ENCODE results near the gene ANKH.

Gene ANKH

GRCh38 chr5:14735944-14736343 lies 135.6 kb downstream of the ANKH start:
- no peak for DNase-seq (ENCODE audit: low spot score)

DNA sequence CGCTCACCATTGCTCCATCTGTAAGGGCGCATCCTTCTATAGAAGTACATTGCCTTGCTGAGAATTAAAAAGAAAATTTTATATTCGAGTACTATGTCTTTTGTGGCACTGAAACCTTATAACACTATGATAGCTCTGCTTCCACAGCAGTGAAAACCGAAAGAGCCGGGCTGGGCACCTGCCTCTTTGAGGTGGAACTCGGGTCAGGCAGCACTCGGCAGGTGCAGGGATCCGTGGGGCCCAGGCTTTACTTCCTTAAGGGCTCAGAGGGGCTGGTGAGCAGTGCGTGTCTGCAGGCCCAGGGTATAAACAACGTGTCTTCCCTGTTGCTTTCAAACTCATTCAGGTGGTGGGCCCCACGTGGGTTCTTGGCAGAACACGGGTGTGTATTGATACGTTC lies 137.2 kb downstream of the ANKH start:
- no peak for DNase-seq (ENCODE audit: low spot score)

DNA sequence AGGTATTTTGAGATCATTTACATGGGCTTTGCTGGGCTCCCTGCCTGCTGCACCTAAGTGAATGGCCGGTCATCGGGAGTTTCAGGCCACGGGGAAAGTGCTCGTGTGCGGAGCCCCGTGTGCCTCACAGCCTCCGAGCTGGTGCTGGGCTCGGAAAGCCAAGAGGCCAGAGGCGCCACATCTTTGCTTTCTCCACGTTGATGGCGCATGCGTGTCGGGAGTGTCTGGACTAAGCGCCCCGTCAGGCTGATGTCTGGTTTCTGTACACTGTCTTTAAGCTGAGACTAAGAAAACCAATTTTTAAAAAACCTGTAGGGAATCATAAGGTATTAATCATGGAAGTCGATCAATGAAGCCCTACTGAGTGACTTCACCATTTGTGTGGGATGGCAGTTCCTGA lies 137.9 kb downstream of the ANKH start:
- no peak for DNase-seq (ENCODE audit: low spot score)

- no peak for DNase-seq (ENCODE audit: low spot score)
These were observed 138.6 kb downstream of the ANKH start for GRCh38 chr5:14732991-14733390.

DNA sequence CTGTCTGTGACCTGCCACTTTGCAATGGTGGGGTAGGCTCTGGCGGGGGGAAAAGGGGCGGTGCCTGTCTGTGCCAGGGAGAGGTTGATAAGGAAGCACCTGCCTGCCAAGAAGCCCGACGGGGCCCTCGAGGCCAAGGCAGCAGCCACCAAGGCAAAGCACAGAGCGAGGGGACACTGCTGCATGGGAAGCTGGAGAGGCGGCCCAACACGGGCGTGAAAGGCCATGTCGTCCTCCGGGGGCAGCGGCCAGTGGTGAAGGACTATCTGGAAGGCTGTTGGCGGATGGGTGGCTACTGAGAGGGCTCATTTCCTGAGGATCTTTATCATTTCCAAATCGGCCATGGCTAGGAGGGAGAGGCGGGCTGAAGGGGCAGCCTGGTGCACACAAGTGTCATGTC lies 140.7 kb downstream of the ANKH start:
- no peak for DNase-seq (ENCODE audit: low spot score)

DNA sequence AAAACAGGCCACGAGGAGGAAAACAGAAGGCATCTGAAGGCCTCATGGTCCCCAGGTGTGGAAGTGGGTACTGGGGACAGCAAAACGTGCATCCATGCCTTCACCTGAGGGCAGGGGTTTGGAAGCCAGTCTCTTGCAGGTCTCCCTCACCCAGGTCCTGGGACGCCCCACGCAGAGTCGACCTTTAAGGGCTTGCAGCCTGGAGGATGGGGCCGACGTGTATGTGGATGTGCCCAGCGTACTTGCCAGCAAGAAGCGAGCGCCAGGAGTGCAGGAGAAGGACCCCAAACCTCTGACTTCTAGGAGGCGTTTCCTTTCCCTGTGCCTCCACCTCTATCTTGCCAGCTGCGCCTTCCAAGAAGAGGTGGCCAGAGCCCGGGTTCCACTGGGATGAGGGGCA lies 141.1 kb downstream of the ANKH start:
- DNase-seq (ENCODE audit: low spot score) = no peak

DNA sequence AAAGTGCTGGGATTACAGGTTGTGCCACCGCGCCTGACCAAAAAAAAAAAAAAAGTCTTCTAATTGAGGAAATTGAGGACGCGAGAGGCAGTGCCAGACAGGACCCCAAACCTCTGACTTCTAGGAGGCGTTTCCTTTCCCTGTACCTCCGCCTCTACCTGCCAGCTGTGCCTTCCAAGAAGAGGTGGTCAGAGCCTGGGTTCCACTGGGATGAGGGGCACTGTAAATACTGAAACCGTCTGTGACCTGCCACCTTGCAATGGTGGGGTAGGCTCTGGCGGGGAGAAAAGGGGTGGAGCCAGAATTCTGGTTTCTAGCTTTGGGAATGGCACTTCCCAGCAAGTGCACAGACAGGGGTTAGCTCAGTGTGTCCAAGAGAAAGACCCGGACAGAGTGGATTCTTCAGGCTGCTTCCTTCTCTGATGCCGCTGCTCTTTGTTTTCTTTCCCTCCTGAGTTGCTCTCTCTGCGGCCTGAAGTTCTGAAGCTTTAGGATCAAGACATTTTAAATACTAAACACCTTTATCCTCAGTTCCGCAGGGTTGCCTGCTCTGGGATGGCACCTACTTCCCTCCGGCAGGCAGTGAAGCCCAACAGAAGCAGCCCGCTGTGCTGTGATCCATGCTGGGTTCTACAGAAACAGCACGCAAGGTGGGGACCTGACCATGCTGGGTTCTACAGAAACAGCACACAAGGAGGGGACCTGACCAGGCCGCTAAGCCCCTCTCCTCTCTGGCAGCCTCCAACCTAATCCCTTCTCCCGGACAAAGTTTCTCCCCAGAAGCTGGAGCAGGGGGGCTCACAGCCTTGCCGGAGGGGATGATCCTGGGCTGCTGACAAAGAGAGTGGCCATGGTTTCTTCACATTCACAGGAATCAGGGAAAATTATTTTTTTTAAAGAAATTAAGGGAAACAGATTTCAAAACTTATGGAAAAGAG lies 141.9 kb downstream of the ANKH start:
- DNase-seq (ENCODE audit: low spot score) = no peak

- DNase-seq (ENCODE audit: low spot score) = no peak
These were observed 143.1 kb downstream of the ANKH start for GRCh38 chr5:14728459-14728938.

DNA sequence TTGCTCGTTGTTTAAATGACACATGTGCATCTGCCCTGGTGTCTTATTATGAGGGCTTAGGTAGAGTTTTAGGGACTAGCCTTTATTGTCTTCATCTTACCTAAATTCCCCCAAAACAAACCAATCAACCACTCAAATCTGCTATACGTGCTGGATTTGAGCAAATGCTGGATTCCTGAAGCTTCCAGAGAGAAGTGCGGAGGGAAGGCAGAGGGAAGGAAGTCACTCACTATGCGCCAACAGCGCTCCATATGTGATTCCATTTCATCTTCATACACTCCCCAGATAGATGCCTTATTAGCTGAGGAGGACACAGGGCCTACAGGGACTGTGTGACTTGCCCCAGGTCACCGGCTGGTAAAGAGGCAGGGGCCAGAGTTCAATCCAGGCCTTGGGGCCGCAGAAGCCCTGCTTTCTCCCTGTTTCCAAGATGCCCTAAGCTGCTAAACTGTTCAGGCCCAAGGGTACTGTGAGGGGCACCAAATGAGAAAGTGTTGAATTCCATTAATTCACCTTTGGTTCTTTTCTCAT lies 143.6 kb downstream of the ANKH start:
- DNase-seq (ENCODE audit: low spot score) = no peak

GRCh38 chr5:14727428-14727865 lies 144.1 kb downstream of the ANKH start:
- DNase-seq (ENCODE audit: low spot score) = peak; percentile 83

DNA sequence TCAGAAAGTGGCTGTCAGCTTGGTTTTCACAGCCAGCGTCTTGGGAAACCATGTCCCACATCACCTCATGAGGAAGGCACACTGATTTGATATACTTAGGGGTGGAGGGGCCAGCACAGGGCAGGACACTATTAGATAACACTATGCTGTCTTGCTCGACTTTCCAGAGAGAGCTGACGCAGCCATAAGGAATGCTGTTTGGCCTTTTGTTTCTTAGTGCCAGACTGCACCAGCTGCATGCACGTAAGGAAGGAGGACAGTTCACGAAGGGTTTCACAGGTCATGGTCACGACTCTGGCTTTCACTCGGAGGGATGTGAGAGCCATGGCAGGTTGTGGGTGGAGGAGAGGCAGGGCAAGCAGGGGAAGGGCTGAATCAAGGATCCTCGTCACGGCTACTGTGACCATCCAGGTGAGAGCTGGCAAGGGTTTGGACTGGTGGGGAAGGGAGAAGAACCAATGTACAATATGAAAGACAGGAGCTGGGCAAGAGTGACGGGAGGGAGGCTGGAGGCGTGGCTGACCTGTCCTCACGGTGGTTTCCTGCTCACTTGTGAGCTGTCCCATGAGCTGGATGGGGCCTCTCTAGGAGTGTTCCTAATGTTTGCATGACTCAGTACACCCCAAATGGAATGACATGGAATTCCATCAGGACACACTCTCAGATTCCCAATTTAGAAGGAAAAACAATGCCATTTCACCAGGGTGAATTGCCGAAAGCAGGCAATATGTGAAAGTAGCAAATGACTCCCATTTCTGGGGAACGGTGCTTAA lies 145.3 kb downstream of the ANKH start:
- DNase-seq (ENCODE audit: low spot score) = peak; percentile 74

DNA sequence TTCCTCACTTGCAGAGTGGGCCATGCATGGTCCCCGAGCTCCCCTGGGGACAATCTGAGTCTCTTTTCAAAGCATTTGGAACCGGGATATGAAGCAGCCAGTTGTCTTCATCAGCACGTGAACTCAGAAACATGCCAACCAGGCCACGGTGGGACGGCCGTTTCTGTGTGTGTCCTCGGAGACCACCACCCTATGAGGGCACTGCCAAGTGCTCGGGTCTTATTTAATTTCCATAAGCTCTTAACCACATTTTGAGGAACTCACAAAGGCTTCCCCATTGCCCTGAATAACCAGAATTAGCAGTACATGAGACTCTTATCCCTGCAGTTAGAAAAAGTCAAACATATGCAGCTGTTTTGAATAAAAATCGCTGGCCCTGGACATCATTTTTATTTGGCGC lies 146.9 kb downstream of the ANKH start:
- no peak for DNase-seq (ENCODE audit: low spot score)

- no peak for DNase-seq (ENCODE audit: low spot score)
These were observed 147.9 kb downstream of the ANKH start for GRCh38 chr5:14723701-14724132.

- DNase-seq (ENCODE audit: low spot score) = no peak
These were observed 148.7 kb downstream of the ANKH start for GRCh38 chr5:14722923-14723322.

DNA sequence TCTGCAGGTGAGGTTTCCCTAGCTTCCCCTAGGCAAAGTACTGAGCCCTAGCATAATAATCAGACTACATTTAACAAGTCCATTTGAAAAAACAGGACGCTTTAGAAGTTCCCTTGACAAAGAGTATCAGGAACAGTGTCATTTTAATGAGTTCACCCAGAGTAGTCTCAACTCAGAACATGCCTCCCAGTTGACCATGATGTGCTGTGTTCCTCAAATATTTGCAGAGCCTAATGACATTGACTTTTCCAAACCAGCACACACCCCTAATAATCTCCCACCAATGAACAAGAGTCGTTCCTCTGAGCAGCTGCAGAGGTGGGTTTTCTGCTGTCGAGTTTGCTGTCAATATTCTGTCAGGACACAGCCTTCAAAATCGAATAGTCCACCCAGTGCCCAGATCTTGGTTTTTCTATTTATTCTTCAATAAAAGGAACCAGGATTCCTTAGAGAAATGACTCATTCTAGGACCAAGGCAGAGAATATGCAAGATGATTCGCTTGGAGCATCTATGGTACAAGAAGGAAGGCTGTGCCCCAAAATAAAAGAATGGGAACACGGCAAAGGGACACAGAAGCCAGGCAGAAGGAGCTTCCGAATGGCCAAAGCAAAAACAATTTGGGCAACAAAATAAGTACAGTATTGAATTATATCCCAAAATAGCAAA lies 149.5 kb downstream of the ANKH start:
- DNase-seq (ENCODE audit: low spot score) = no peak

DNA sequence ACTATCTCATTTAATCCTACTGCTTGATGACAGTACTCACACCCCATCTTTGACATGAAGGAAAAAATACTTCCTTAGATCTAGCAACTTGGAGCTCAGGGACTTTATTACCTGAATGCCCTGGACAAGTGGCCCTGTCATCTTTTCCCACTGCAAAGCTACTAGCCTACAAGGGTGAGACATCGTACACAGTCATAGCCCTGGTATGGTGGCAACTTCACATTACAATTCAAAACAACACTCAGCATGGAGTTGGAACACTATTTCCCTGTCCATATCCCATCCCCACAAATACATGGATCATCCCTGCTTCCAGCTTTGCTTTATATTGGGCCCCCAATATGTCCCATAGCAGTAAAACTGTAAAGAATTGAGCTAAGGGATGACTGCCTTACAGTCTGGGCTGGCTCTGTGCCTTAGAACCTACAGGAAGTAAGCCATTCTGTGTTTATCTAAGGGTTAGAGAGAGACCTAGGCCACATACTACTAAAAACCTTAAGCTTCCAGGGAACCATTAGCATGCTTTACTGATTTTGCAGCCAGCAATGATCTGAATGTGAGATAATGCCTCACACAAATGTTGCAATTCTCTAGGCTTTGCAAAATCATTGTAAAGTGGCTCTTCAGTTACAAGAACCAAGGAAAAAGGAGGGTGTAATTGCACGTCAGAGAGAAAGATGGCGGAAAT lies 151.2 kb downstream of the ANKH start:
- peak; percentile 56 for DNase-seq (ENCODE audit: low spot score)

DNA sequence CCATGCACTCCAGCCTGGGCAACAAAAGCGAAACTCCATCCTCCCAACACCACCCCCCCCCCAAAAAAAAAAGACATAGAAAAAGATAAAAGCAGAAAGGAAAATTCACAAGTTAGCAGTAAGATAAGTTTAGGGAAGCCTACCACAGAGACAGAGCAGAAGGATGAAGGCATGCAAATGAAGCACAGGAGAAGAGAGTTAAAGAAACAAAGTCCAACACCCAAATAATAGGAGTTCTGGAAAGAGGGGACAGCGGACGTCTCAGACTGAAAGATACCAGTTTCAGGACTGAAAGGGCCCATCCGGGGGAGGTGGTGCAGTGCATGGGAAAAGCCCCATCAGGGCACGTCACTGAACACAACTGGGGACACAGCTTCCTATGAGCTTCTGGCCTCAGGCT lies 152.8 kb downstream of the ANKH start:
- DNase-seq (ENCODE audit: low spot score) = no peak

DNA sequence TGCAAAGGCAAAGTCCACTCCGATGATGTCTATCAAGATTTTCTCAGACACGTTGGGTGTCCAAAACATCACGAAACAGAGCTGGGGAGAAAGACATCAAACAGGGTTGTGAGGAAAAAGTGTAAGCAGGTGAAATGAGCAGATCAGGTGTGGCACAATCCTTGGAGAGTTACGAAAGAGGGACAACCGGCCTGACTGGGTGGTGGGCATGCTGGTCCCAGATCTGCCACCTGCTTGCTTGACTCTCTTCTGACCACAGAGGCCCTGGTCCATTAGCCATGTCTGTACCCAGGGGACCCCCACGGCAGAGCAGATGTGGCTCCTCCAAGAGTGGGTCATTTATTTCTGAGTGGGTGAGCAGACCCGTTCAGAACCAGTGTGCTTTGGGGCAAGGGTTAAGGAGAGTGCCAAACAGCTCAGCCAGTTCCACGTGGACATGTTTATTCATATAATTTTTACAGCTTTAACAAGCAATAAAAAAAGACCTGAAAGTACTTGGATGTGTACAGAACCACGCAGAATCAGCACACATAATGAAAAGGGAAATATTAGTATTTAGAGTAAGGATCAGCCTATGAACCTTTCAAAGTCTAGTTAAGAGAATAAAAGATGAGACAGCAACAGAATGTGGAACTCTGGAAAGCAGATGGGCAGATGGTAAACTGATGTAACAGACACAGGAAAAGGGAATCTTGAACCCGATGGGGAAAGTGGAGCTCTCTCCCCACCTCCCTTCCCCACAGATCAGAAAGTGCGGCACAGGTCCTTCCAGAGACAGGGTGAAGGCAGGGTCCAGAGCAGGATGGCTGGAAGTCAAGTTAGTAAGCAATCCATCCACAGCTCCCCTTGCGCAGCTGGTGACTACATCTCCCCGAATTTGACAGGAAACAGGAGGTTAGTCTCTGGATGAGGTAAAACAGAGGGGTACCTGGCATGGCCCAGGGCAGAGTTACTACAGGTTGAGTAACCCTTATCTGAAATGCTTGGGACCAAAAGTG lies 154.5 kb downstream of the ANKH start:
- no peak for DNase-seq (ENCODE audit: low spot score)

DNA sequence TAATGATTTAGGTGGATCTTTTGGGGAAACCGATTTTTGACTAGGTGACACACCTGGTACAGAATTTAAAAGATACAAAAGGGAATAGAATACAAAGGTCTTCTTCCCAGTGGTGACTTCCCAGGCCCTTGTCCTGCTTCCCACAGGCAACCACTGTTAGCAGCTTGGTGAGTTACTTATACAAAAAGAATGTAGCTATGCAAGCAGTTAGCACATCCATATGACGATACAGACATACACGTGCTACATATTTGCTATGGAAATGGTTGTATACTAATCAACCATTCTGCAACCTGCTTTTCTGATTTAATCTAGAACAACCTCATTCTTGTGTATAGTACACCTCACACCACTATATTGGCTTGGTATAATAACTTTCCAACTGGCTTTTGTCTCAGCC lies 156.1 kb downstream of the ANKH start:
- DNase-seq (ENCODE audit: low spot score) = no peak

DNA sequence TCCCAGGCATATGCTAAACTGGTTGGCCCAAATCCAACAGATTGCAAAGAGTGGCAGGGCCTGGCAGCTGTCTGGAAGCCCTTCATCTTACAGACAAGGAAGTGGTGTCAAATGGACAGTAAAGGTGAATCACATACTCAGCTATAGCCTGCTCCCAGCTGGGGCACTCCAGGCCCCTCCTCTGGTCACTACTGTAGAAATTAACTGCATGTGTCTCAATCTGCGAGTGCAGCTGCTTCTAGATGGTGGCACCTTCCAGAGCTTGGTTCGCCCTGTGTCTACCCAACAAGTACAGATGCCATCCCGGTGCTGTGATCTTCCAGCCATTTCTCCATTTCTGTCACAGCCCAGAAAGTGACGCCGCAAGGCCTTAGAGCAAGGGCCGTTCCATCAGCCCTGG lies 156.9 kb downstream of the ANKH start:
- no peak for DNase-seq (ENCODE audit: low spot score)
